OCI-LY7 (cell line): ENCODE results near the gene OPALIN. TPM values are rescaled to one million over a fixed set of nuclear protein-coding genes. Genes with fewer than 3 reads are reported as not detected.

Experiments used
- BruUV-seq: library from RNA; stranded (reverse); fragments of 400-500 nt; replicated peaks from 2 replicates; lab custom pipeline; 2021; lab: Mats Ljungman, UMichigan
- CTCF ChIA-PET: fragments of 300-600 bp; sonication (Branson Sonifier 250); formaldehyde crosslinking; loops from one replicate; lab custom pipeline; 2022; ENCODE audit warnings: antibody characterized with exemption; ENCODE audit not compliant: unreplicated experiment; lab: Charles Lee
- POLR2A ChIA-PET: fragments of 300-600 bp; sonication (Branson Sonifier 250); formaldehyde crosslinking; loops from one replicate; lab custom pipeline; 2022; ENCODE audit warnings: antibody characterized with exemption; lab: Charles Lee
- DNase-seq: peaks from one replicate; pipeline ENCODE4 v3.0.0-alpha.2; 2015; ENCODE audit warnings: low spot score
- H2AFZ ChIP-seq: fragments of 200-600 bp; sonication (generic), shearing (Covaris generic); 2 replicates; pipeline ENCODE4 v1.6.1; 2014; ENCODE audit warnings: mild to moderate bottlenecking, antibody characterized with exemption, low read length, moderate library complexity
- H3K27ac ChIP-seq: fragments of 200-600 bp; sonication (generic); 2 replicates; pipeline ENCODE4 v1.5.1; 2014; ENCODE audit warnings: mixed run types, low read depth, mild to moderate bottlenecking, moderate library complexity, low read length, inconsistent platforms; ENCODE audit not compliant: poor library complexity, severe bottlenecking
- H3K36me3 ChIP-seq: fragments of 200-600 bp; sonication (generic); 2 replicates; pipeline ENCODE4 v1.6.1; 2014; ENCODE audit warnings: mild to moderate bottlenecking, antibody characterized with exemption, low read length, moderate library complexity, mixed read lengths; ENCODE audit not compliant: insufficient read depth
- H3K4me1 ChIP-seq: fragments of 200-600 bp; sonication (generic); 2 replicates; pipeline ENCODE4 v1.5.1; 2014; ENCODE audit warnings: mild to moderate bottlenecking, low read length; ENCODE audit not compliant: insufficient read depth, poor library complexity, severe bottlenecking
- H3K4me2 ChIP-seq: fragments of 200-600 bp; sonication (generic); 2 replicates; pipeline ENCODE4 v1.6.1; 2014; ENCODE audit warnings: mild to moderate bottlenecking, low read length
- H3K4me3 ChIP-seq: fragments of 200-600 bp; sonication (generic); 2 replicates; pipeline ENCODE4 v1.5.1; 2014; ENCODE audit warnings: mild to moderate bottlenecking, low read depth, low read length; ENCODE audit not compliant: poor library complexity, severe bottlenecking
- H3K79me2 ChIP-seq: fragments of 200-600 bp; sonication (generic); 2 replicates; pipeline ENCODE4 v1.6.1; 2016; ENCODE audit warnings: low read depth, mild to moderate bottlenecking, low read length, moderate library complexity, mixed read lengths; ENCODE audit not compliant: insufficient read depth
- H3K9me2 ChIP-seq: fragments of 200-600 bp; sonication (generic); 2 replicates; pipeline ENCODE4 v1.6.1; 2016; ENCODE audit warnings: mild to moderate bottlenecking, low read length, mixed read lengths; ENCODE audit not compliant: insufficient read depth
- H3K9me3 ChIP-seq: fragments of 200-600 bp; sonication (generic); 2 replicates; pipeline ENCODE4 v1.6.1; 2014; ENCODE audit warnings: mild to moderate bottlenecking, mixed run types, low read length, mixed read lengths
- H4K20me1 ChIP-seq: fragments of 200-600 bp; sonication (generic); 2 replicates; pipeline ENCODE4 v1.6.1; 2014; ENCODE audit warnings: mild to moderate bottlenecking, antibody characterized with exemption, low read length, moderate library complexity, mixed read lengths; ENCODE audit not compliant: insufficient read depth
- EZH2phosphoT487 ChIP-seq: fragments of 200-600 bp; sonication (generic); IDR thresholded peaks from 2 replicates; pipeline ENCODE4 v1.6.1; 2018; ENCODE audit warnings: low read depth, borderline replicate concordance, mild to moderate bottlenecking, mixed run types, antibody characterized with exemption, low read length, moderate library complexity, mixed read lengths
- intact Hi-C: fragments of 100-400 bp; cut with micrococcal nuclease; formaldehyde crosslinking; loops from one replicate; pipeline ENCODE4 v1.10.0; 2022; ENCODE audit not compliant: unreplicated experiment
- total RNA-seq, 2 experiments: library from RNA; depleted of rRNA in 1 of 2; stranded (reverse); fragments of >200 nt in 1 of 2; shearing (Covaris generic) in 1 of 2; gene quantifications; 2 replicates each; pipeline ENCODE4 v1.2.3, GENCODE V29; 2014 to 2022
- TF ChIP-seq, protein P1 (sequence below): fragments of 200-600 bp; sonication (generic); conservative IDR thresholded peaks from 2 replicates; pipeline ENCODE4 v1.5.1; 2014; ENCODE audit warnings: mild to moderate bottlenecking, antibody characterized with exemption, low read length, moderate library complexity, mixed read lengths

Gene OPALIN
- total RNA-seq, 2 experiments from 2014 or later = not detected

GRCh38 chr10:96379758-96380157 is 21.0 kb upstream of the OPALIN start:
- no peaks in the 10 kb centered on the region for H3K9me3 ChIP-seq
- CTCF ChIA-PET = no interaction called here
- no peak for DNase-seq

DNA sequence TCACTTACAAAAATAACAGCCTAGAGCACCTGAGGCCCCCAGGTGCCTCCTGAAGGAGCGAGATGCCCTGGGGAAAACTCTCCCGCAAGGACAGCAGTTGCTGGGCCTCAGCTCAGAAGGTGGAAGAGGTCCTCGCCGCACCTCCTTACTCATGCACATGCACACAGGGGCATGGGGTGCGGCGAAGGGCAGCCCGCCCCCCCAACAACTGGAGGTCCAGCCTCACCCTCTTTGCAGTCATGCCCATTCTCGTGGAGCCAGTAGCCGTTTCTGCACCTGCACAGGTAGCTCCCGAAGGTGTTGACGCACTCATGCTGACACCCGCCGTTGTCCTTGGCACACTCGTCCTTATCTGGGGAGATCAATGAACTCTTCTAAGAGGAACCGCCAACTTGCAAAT is 19.9 kb upstream of the OPALIN start:
- intact Hi-C loops = no loop called here
- H2AFZ ChIP-seq = no peak overlapping the region
- H3K4me2 ChIP-seq = no peak overlapping the region
- TF ChIP-seq EZH2phosphoT487 = no peak
- TF ChIP-seq, protein P1, sequence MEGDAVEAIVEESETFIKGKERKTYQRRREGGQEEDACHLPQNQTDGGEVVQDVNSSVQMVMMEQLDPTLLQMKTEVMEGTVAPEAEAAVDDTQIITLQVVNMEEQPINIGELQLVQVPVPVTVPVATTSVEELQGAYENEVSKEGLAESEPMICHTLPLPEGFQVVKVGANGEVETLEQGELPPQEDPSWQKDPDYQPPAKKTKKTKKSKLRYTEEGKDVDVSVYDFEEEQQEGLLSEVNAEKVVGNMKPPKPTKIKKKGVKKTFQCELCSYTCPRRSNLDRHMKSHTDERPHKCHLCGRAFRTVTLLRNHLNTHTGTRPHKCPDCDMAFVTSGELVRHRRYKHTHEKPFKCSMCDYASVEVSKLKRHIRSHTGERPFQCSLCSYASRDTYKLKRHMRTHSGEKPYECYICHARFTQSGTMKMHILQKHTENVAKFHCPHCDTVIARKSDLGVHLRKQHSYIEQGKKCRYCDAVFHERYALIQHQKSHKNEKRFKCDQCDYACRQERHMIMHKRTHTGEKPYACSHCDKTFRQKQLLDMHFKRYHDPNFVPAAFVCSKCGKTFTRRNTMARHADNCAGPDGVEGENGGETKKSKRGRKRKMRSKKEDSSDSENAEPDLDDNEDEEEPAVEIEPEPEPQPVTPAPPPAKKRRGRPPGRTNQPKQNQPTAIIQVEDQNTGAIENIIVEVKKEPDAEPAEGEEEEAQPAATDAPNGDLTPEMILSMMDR = no peak
- no peak overlapping the region for H3K4me3 ChIP-seq
- peaks cover 6% of the 10 kb centered on the region for H3K4me1 ChIP-seq
- no peak overlapping the region for H3K27ac ChIP-seq
- no TSS peak for BruUV-seq
- H4K20me1 ChIP-seq = no peaks in the 10 kb centered on the region
- DNase-seq = no peak
- CTCF ChIA-PET = no interaction called here
- no peaks in the 10 kb centered on the region for H3K36me3 ChIP-seq
- POLR2A ChIA-PET = no interaction called here
- H3K79me2 ChIP-seq = no peaks in the 10 kb centered on the region
- no peaks in the 10 kb centered on the region for H3K9me2 ChIP-seq
- H3K9me3 ChIP-seq = no peaks in the 10 kb centered on the region

More at GRCh38 chr10:96379758-96380157, 21.0 kb upstream of the OPALIN start:
- BruUV-seq = no TSS peak
- no peak for TF ChIP-seq EZH2phosphoT487
- TF ChIP-seq, protein P1 = no peak
- Histone ChIP-seq H3K79me2 (no peaks in the 10 kb centered on the region), H3K4me2 (no peak overlapping the region), H3K4me1 (peaks cover 5% of the 10 kb centered on the region), H4K20me1 (no peaks in the 10 kb centered on the region), H2AFZ (no peak overlapping the region), H3K27ac (no peak overlapping the region), H3K36me3 (no peaks in the 10 kb centered on the region), H3K4me3 (no peak overlapping the region), H3K9me2 (no peaks in the 10 kb centered on the region)
- intact Hi-C loops = no loop called here
- POLR2A ChIA-PET = no interaction called here

- ChIA-PET CTCF (no interaction called here), POLR2A (interaction anchor here (0.6 kb wide), 1 partner anchor 52 kb away, joined by 4 read pairs; no protein-coding TSS in a partner anchor)
- TF ChIP-seq EZH2phosphoT487 = no peak
- TF ChIP-seq, protein P1 = peak; percentile 43; the same call in 1 of the 2 replicates
- no peaks in the 10 kb centered on the region for H3K79me2 ChIP-seq
- H3K4me2 ChIP-seq = no peak overlapping the region
- H3K4me3 ChIP-seq = no peak overlapping the region
- no peak overlapping the region for H3K27ac ChIP-seq
- H3K36me3 ChIP-seq = no peaks in the 10 kb centered on the region
- no peaks in the 10 kb centered on the region for H3K9me3 ChIP-seq
- BruUV-seq = no TSS peak
- H3K9me2 ChIP-seq = no peaks in the 10 kb centered on the region
- H2AFZ ChIP-seq = no peak overlapping the region
- no peaks in the 10 kb centered on the region for H4K20me1 ChIP-seq
- peaks cover 6% of the 10 kb centered on the region for H3K4me1 ChIP-seq
- intact Hi-C loops = no loop called here
- DNase-seq = peak; percentile 16
These were observed 19.1 kb upstream of the OPALIN start for GRCh38 chr10:96377816-96378294.
